Right lobe of liver (tissue), 6 donors: Measurements from ENCODE around the gene MIPEP. TPM values are rescaled to one million over a fixed set of nuclear protein-coding genes. Genes with fewer than 3 reads are reported as not detected.

ENCODE experiments used
- ATAC-seq, 4 donors: fragments of 200-7000 bp; cut with Tn5 transposase; one replicate each; pipeline ENCODE4 v1.9.1; 2020; ENCODE audit warnings: mild to moderate bottlenecking in 4 of 4, moderate library complexity in 4 of 4
- DNase-seq, 3 donors: peaks; one replicate each; pipeline ENCODE4 v3.0.0-alpha.2; 2020
- H3K27ac ChIP-seq, 3 donors: fragments of 200-600 bp; one replicate each; pipeline ENCODE4 v1.8.0; 2022
- H3K27me3 ChIP-seq, 2 donors: fragments of 200-600 bp; one replicate each; pipeline ENCODE4 v1.8.0; 2022
- H3K36me3 ChIP-seq, 4 donors: fragments of 200-600 bp; sonication (generic) in 1 of 4; one replicate each; pipeline versions ENCODE4 v1.5.1 to v1.8.0; 2017 to 2022; ENCODE audit warnings: control low read depth in 1 of 4
- H3K4me1 ChIP-seq, 4 donors: fragments of 200-600 bp; sonication (generic) in 1 of 4; one replicate each; pipeline versions ENCODE4 v1.5.1 to v1.8.0; 2017 to 2022; ENCODE audit warnings: control low read depth in 1 of 4
- H3K4me3 ChIP-seq, 3 donors: fragments of 200-600 bp; one replicate each; pipeline ENCODE4 v1.8.0; 2022
- H3K9me3 ChIP-seq, 4 donors: fragments of 200-600 bp; sonication (generic) in 1 of 4; one replicate each; pipeline versions ENCODE4 v1.5.1 to v1.8.0; 2017 to 2022; ENCODE audit warnings: control low read depth in 1 of 4
- CTCF ChIP-seq, 4 donors: fragments of 200-600 bp in 3 of 4; fragments of 450-650 bp in 1 of 4; IDR thresholded peaks; one replicate each; pipeline versions ENCODE4 v1.5.1 to v1.8.0; 2016 to 2022; ENCODE audit warnings: antibody characterized with exemption in 4 of 4, mild to moderate bottlenecking in 2 of 4
- POLR2A ChIP-seq: fragments of 450-650 bp; IDR thresholded peaks from one replicate; pipeline ENCODE4 v1.6.1; 2017; ENCODE audit warnings: antibody characterized with exemption, mild to moderate bottlenecking
- WGBS: methylation state at CpG from one replicate; pipeline ENCODE4 v1.1.6; 2018; ENCODE audit warnings: low coverage, low lambda C conversion rate; ENCODE audit not compliant: insufficient coverage; ENCODE audit errors: missing lambda C conversion rate; 5-methylcytosine and 5-hydroxymethylcytosine counted together
- intact Hi-C, 2 donors: fragments of 100-400 bp; cut with DNase I; formaldehyde crosslinking; loops; one replicate each; pipeline versions ENCODE4 v1.11.2 to v1.14.1; 2022
- total RNA-seq, 6 experiments: library from RNA; depleted of rRNA in 2 of 6; stranded (reverse); fragments of >200 nt in 2 of 6; fragmentation: NEBNext Ultra II Directional in 3 of 6; extraction: Animal tissue kit (Norgen Biotek cat#: 25700) in 3 of 6; gene quantifications; one replicate each; pipeline versions ENCODE4 v1.1.0 to v1.2.4, GENCODE V29; 2016 to 2023
- donor health status: DM: no; HTN: yes; CAD: no.
- donor health status: DM: no; HTN: no; CAD: no.
- donor health status: DM: no; HTN: no; CAD: no.
- donor health status: DM: no; HTN: yes; CAD: no.
- donor health status: DM: no; HTN: yes; CAD: no.

The MIPEP gene
- total RNA-seq, 6 experiments from 2014 or later = 8.2 to 15.2 (median 11.8) TPM

GRCh38 chr13:23833733-23834611, 55.2 kb downstream of the MIPEP start:
- TF ChIP-seq POLR2A (no peak), CTCF (IDR thresholded peaks at IDR 0.05) (no peak)
- no peak overlapping the region for H3K4me3 ChIP-seq
- no peak for ATAC-seq
- peak in 1 of 3 donors; percentile 45 for DNase-seq
- WGBS = 90% methylated on average over 26 of the region's 36 CpGs
- no peaks in the 10 kb centered on the region for H3K9me3 ChIP-seq
- H3K4me1 ChIP-seq = no peaks in the 10 kb centered on the region
- no peak overlapping the region for H3K27ac ChIP-seq
- H3K27me3 ChIP-seq = no peaks in the 10 kb centered on the region
- no peaks in the 10 kb centered on the region for H3K36me3 ChIP-seq
- intact Hi-C loops = no loop called here

GRCh38 chr13:23828866-23829265, 60.3 kb downstream of the MIPEP start:
- Histone ChIP-seq H3K9me3 (peaks cover 0 to 3% (median 0%) of the 10 kb centered on the region in 4 donors), H3K36me3 (no peaks in the 10 kb centered on the region), H3K4me3 (no peak overlapping the region), H3K4me1 (no peaks in the 10 kb centered on the region), H3K27me3 (no peaks in the 10 kb centered on the region), H3K27ac (no peak overlapping the region)
- DNase-seq (no peak), ATAC-seq (no peak)
- TF ChIP-seq CTCF (IDR thresholded peaks at IDR 0.05) = no peak
- no peak for TF ChIP-seq POLR2A
- intact Hi-C loops = no loop called here
- 68% methylated on average over 4 of the region's 4 CpGs for WGBS

GRCh38 chr13:23828086-23828485, 61.1 kb downstream of the MIPEP start:
- Histone ChIP-seq H3K27me3 (no peaks in the 10 kb centered on the region), H3K9me3 (peaks cover 0 to 3% (median 0%) of the 10 kb centered on the region in 4 donors), H3K4me3 (no peak overlapping the region), H3K27ac (no peak overlapping the region), H3K36me3 (no peaks in the 10 kb centered on the region), H3K4me1 (no peaks in the 10 kb centered on the region)
- DNase-seq = no peak
- TF ChIP-seq POLR2A = no peak
- TF ChIP-seq CTCF (IDR thresholded peaks at IDR 0.05) = no peak
- ATAC-seq = no peak
- 77% methylated on average over 4 of the region's 4 CpGs for WGBS
- intact Hi-C loops = no loop called here

GRCh38 chr13:23825179-23825578, 64.0 kb downstream of the MIPEP start:
- ATAC-seq (no peak), DNase-seq (no peak)
- H3K9me3 ChIP-seq = peaks cover 0 to 3% (median 0%) of the 10 kb centered on the region in 4 donors
- no peaks in the 10 kb centered on the region for H3K4me1 ChIP-seq
- no peak overlapping the region for H3K4me3 ChIP-seq
- 93% methylated on average over 2 of the region's 2 CpGs for WGBS
- no peaks in the 10 kb centered on the region for H3K27me3 ChIP-seq
- no peak overlapping the region for H3K27ac ChIP-seq
- no peaks in the 10 kb centered on the region for H3K36me3 ChIP-seq
- no peak for TF ChIP-seq POLR2A
- no peak for TF ChIP-seq CTCF (IDR thresholded peaks at IDR 0.05)
- intact Hi-C loops = no loop called here
